GM12891 (cell line): ENCODE data around the gene OTX1. TPM values are rescaled to one million over a fixed set of nuclear protein-coding genes. Genes with fewer than 3 reads are reported as not detected.
"Not testable (repeated sequence)": the region's sequence is repeated elsewhere in the genome, so short reads cannot be mapped to it uniquely, and the experiment has no call there.

Experiments used
- DNase-seq: peaks from one replicate; pipeline ENCODE4 v3.0.0; 2011; ENCODE audit warnings: low spot score; ENCODE audit not compliant: insufficient read length
- FAIRE-seq: peaks from 2 replicates; lab custom pipeline; 2011; peaks lifted over from hg19 to GRCh38; lab: Jason Lieb, UNC
- PAX5 ChIP-seq: IDR thresholded peaks from 2 replicates; pipeline ENCODE4 v1.6.1; 2011; ENCODE audit warnings: low read length, moderate library complexity, mild to moderate bottlenecking; ENCODE audit not compliant: insufficient read depth, severe bottlenecking
- POLR2A ChIP-seq: IDR thresholded peaks from 2 replicates; pipeline ENCODE4 v1.6.1; 2011; ENCODE audit warnings: low read depth, low read length, control low read depth
- POLR2AphosphoS5 ChIP-seq: IDR thresholded peaks from 2 replicates; pipeline ENCODE4 v1.6.1; 2011; ENCODE audit warnings: low read depth, low read length, control low read depth
- POU2F2 ChIP-seq: IDR thresholded peaks from 2 replicates; pipeline ENCODE4 v1.6.1; 2011; ENCODE audit warnings: low read depth, mild to moderate bottlenecking, control low read depth, low read length, moderate library complexity
- SPI1 ChIP-seq: IDR thresholded peaks from 2 replicates; pipeline ENCODE4 v1.6.1; 2011; ENCODE audit warnings: low read depth, low read length, control low read depth
- TAF1 ChIP-seq: IDR thresholded peaks from 2 replicates; pipeline ENCODE4 v1.6.1; 2011; ENCODE audit warnings: low read depth, low read length, control low read depth
- polyA plus RNA-seq: library from polyadenylated mRNA; unstranded; fragments of >200 nt; gene quantifications from one replicate; pipeline ENCODE4 v1.2.1, GENCODE V29; 2012; ENCODE audit warnings: low read depth, missing spikeins, inconsistent platforms; ENCODE audit not compliant: missing spikeins

OTX1 gene
- 0.17 TPM for polyA plus RNA-seq

- peak; percentile 92 for FAIRE-seq
- peak; percentile 85 for DNase-seq
- TF ChIP-seq POLR2AphosphoS5 (no peak), SPI1 (no peak), TAF1 (no peak), POLR2A (no peak), POU2F2 (no peak), PAX5 (no peak)
Measured at GRCh38 chr2:63050334-63051041, at the start of gene OTX1. OTX1 (plus strand) TSS chr2:63050830; CDS start chr2:63052991, 2,161 bp downstream.

- no peak for TF ChIP-seq PAX5
- no peak for TF ChIP-seq POU2F2
- TF ChIP-seq TAF1, result no peak
- no peak for TF ChIP-seq POLR2AphosphoS5
- TF ChIP-seq POLR2A, result no peak
- TF ChIP-seq SPI1, result no peak
- no peak for FAIRE-seq
- no peak for DNase-seq
Measured at GRCh38 chr2:63001576-63001975, 49.1 kb upstream of the OTX1 start.

GRCh38 chr2:63003351-63003750 is 47.3 kb upstream of the OTX1 start:
- DNase-seq (no peak), FAIRE-seq (no peak)
- TF ChIP-seq PAX5, result no peak
- no peak for TF ChIP-seq POLR2AphosphoS5
- TF ChIP-seq SPI1, result no peak

GRCh38 chr2:63007813-63008458 is 42.7 kb upstream of the OTX1 start:
- TF ChIP-seq POLR2A (no peak), TAF1 (no peak)
- FAIRE-seq (no peak), DNase-seq (no peak)

- no peak for TF ChIP-seq TAF1
- no peak for TF ChIP-seq PAX5
- TF ChIP-seq POU2F2, result no peak
- TF ChIP-seq SPI1, result no peak
- TF ChIP-seq POLR2AphosphoS5, result no peak
- no peak for TF ChIP-seq POLR2A
- FAIRE-seq, result no peak
- DNase-seq, result no peak
Measured at GRCh38 chr2:63008838-63009237, 41.8 kb upstream of the OTX1 start.

- DNase-seq, result no peak
- no peak for FAIRE-seq
- TF ChIP-seq SPI1, result no peak
- no peak for TF ChIP-seq POLR2AphosphoS5
- TF ChIP-seq POU2F2, result no peak
- no peak for TF ChIP-seq PAX5
- TF ChIP-seq TAF1, result no peak
- TF ChIP-seq POLR2A, result no peak
Measured at GRCh38 chr2:63009490-63009889, 41.1 kb upstream of the OTX1 start.

GRCh38 chr2:63012541-63012940 is 38.1 kb upstream of the OTX1 start:
- no peak for TF ChIP-seq POLR2AphosphoS5
- no peak for TF ChIP-seq PAX5
- no peak for TF ChIP-seq POLR2A
- TF ChIP-seq POU2F2, result no peak

GRCh38 chr2:63013438-63013837 is 37.2 kb upstream of the OTX1 start:
- DNase-seq, result no peak
- no peak for FAIRE-seq

More at GRCh38 chr2:63012541-63012940, 38.1 kb upstream of the OTX1 start:
- no peak for FAIRE-seq
- DNase-seq, result no peak

GRCh38 chr2:63015389-63015788 is 35.2 kb upstream of the OTX1 start:
- TF ChIP-seq POU2F2 (no peak), TAF1 (no peak), SPI1 (no peak), PAX5 (no peak), POLR2AphosphoS5 (no peak)
- DNase-seq (no peak), FAIRE-seq (no peak)

More at GRCh38 chr2:63013438-63013837, 37.2 kb upstream of the OTX1 start:
- TF ChIP-seq POU2F2 (no peak), TAF1 (no peak)

GRCh38 chr2:63018439-63018838 is 32.2 kb upstream of the OTX1 start:
- DNase-seq (no peak), FAIRE-seq (no peak)
- TF ChIP-seq POLR2AphosphoS5 (no peak), TAF1 (no peak), POU2F2 (no peak)

GRCh38 chr2:63019686-63020085 is 30.9 kb upstream of the OTX1 start:
- FAIRE-seq, DNase-seq: not testable (repeated sequence)
